HEK293T (cell line): ENCODE measurements around the gene ATXN2.

Source experiments
- ARNT ChIP-seq: fragments of 450-650 bp; IDR thresholded peaks from 2 replicates; pipeline ENCODE4 v1.6.1; 2017; ENCODE audit warnings: mild to moderate bottlenecking
- BHLHE40 ChIP-seq: fragments of 450-650 bp; IDR thresholded peaks from 2 replicates; pipeline ENCODE4 v1.6.1; 2016; ENCODE audit warnings: mild to moderate bottlenecking, moderate library complexity, borderline replicate concordance
- ELF4 ChIP-seq: fragments of 450-650 bp; IDR thresholded peaks from 2 replicates; pipeline ENCODE4 v1.6.1; 2017; ENCODE audit warnings: antibody characterized with exemption
- FOXA1 ChIP-seq: fragments of 450-650 bp; IDR thresholded peaks from 2 replicates; pipeline ENCODE4 v1.6.1; 2016; ENCODE audit warnings: mild to moderate bottlenecking
- FOXK2 ChIP-seq: fragments of 450-650 bp; IDR thresholded peaks from 2 replicates; pipeline ENCODE4 v1.6.1; 2016; ENCODE audit warnings: mild to moderate bottlenecking
- FOXM1 ChIP-seq: fragments of 450-650 bp; IDR thresholded peaks from 2 replicates; pipeline ENCODE4 v1.6.1; 2017; ENCODE audit warnings: mild to moderate bottlenecking, borderline replicate concordance
- HDGF ChIP-seq: fragments of 450-650 bp; IDR thresholded peaks from 2 replicates; pipeline ENCODE4 v1.6.1; 2017; ENCODE audit warnings: antibody characterized with exemption, borderline replicate concordance
- LEF1 ChIP-seq: fragments of 450-650 bp; IDR thresholded peaks from 2 replicates; pipeline ENCODE4 v1.6.1; 2017; ENCODE audit warnings: mild to moderate bottlenecking, borderline replicate concordance
- NFRKB ChIP-seq: fragments of 450-650 bp; IDR thresholded peaks from 2 replicates; pipeline ENCODE4 v1.6.1; 2016; ENCODE audit warnings: mild to moderate bottlenecking, moderate library complexity
- PKNOX1 ChIP-seq: fragments of 450-650 bp; IDR thresholded peaks from 2 replicates; pipeline ENCODE4 v1.6.1; 2016
- SP1 ChIP-seq: fragments of 450-650 bp; IDR thresholded peaks from 2 replicates; pipeline ENCODE4 v1.6.1; 2017
- SUZ12 ChIP-seq: fragments of 450-650 bp; IDR thresholded peaks from 2 replicates; pipeline ENCODE4 v1.6.1; 2016; ENCODE audit warnings: mild to moderate bottlenecking
- ZNF384 ChIP-seq: fragments of 450-650 bp; IDR thresholded peaks from 2 replicates; pipeline ENCODE4 v1.6.1; 2016

GRCh38 chr12:111585690-111586089, 13.4 kb downstream of the ATXN2 start:
- no peak for TF ChIP-seq SUZ12
- no peak for TF ChIP-seq ELF4
- TF ChIP-seq ZNF384, result no peak
- TF ChIP-seq FOXA1, result no peak
- TF ChIP-seq PKNOX1, result no peak
- no peak for TF ChIP-seq FOXK2
- no peak for TF ChIP-seq SP1
- TF ChIP-seq FOXM1, result no peak
- TF ChIP-seq NFRKB, result no peak
- TF ChIP-seq ARNT, result no peak
- no peak for TF ChIP-seq LEF1
- TF ChIP-seq BHLHE40, result no peak
- TF ChIP-seq HDGF, result no peak
